ENCODE data around the gene MACIR.
"Not testable (repeated sequence)": the region's sequence is repeated elsewhere in the genome, so short reads cannot be mapped to it uniquely, and the experiment has no call there.

MACIR gene

GRCh38 chr5:103258368-103258956 lies at the start of gene MACIR:
Gene MACIR (plus strand): TSS chr5:103258763. CDS start chr5:103275920, 17,157 bp downstream.
- in situ Hi-C loops (cut with HindIII; ENCODE audit: low sequenced_read_pairs): no loop called here

- in situ Hi-C loops (cut with HindIII; ENCODE audit: low sequenced_read_pairs): no loop called here
Measured at GRCh38 chr5:103209065-103209464, 49.5 kb upstream of the MACIR start.

GRCh38 chr5:103210952-103211351 lies 47.6 kb upstream of the MACIR start:
- in situ Hi-C loops (cut with HindIII; ENCODE audit: low sequenced_read_pairs): no loop called here

GRCh38 chr5:103211576-103212561 lies 46.7 kb upstream of the MACIR start:
- in situ Hi-C loops (cut with HindIII; ENCODE audit: low sequenced_read_pairs): no loop called here

DNA sequence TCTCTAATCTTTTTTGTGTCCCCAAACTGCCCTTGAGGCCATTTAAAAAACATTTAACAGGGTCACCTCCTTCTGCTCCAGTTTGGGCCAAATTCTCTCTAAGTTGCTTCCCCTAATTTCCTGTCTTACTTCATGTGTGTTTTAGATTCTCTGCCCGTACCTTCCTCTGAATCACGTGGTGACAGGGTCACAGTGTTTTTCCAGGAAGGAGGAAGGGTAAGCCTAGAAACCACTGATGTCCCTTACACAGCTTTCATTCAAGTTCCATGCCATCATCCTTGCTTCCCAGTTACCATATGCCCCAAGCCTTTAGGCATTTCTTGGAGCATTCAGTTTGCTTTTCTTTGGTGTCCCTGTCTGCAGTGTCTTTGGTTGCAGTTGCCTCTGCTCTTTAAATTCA lies 42.4 kb upstream of the MACIR start:
- in situ Hi-C loops (cut with HindIII; ENCODE audit: low sequenced_read_pairs): no loop called here

- in situ Hi-C loops (cut with HindIII; ENCODE audit: low sequenced_read_pairs): no loop called here
Measured at GRCh38 chr5:103216697-103217096, 41.9 kb upstream of the MACIR start.

GRCh38 chr5:103217101-103217500 lies 41.5 kb upstream of the MACIR start:
- in situ Hi-C loops (cut with HindIII; ENCODE audit: low sequenced_read_pairs): no loop called here

GRCh38 chr5:103218164-103218563 lies 40.4 kb upstream of the MACIR start:
- in situ Hi-C loops (cut with HindIII; ENCODE audit: low sequenced_read_pairs): no loop called here

GRCh38 chr5:103219074-103219473 lies 39.5 kb upstream of the MACIR start:
- in situ Hi-C loops (cut with HindIII; ENCODE audit: low sequenced_read_pairs): not testable (repeated sequence)

- in situ Hi-C loops (cut with HindIII; ENCODE audit: low sequenced_read_pairs): no loop called here
Measured at GRCh38 chr5:103223031-103223955, 35.3 kb upstream of the MACIR start.

DNA sequence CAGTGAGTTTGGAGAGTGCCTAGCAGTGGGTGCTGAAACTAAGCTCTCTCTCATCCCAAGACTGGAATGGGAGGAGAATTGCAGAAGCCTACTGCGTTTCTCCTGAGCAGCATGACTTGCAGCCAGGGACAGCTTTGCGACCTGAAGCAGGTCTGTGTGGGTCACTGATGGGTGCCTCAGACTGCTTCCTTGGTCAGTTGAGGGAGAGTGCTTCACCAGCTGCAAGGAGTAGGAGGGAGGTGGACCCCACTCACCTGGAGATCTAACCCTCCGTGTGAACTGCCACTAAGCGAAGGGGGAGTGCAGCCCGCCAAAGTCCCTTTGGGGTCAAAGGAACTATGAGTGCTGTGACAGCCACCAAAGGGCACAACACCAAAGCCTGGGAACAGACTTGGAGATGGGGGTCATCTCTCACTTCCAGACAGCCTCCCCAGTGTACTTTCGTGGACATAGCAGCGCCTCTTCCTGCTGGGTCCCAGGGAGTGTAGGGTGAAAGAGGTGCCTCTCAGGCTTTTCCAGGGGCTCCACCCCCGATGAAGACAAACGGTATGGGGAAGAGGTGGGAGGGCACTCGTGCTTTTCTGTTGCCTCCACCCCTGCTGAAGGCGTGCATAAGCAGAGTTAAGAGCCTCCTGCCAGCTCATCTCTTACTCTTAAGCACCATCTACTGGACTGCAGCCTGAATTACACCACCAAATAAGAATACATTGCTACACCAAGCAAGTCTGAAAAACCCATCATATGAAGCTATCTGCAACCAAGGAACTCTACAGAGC lies 34.3 kb upstream of the MACIR start:
- in situ Hi-C loops (cut with HindIII; ENCODE audit: low sequenced_read_pairs): no loop called here

- in situ Hi-C loops (cut with HindIII; ENCODE audit: low sequenced_read_pairs): no loop called here
Measured at GRCh38 chr5:103224894-103225246, 33.7 kb upstream of the MACIR start.

DNA sequence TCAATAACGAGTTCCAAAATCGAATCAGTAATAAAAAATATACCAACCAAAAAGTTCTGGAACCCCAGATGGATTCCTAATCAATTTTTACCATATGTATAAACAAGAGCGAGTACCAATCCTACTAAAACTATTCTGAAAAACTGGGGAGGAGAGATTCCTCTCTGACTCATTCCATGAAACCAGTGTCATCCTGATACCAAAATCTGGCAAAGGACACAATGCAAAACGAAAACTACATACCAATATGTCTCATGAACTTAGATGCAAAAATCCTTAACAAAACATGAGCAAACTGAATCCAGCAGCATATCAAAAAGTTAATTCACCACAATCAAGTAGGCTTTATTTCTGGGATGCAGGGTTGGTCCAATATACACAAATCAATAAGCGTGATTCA lies 30.5 kb upstream of the MACIR start:
- in situ Hi-C loops (cut with HindIII; ENCODE audit: low sequenced_read_pairs): no loop called here

DNA sequence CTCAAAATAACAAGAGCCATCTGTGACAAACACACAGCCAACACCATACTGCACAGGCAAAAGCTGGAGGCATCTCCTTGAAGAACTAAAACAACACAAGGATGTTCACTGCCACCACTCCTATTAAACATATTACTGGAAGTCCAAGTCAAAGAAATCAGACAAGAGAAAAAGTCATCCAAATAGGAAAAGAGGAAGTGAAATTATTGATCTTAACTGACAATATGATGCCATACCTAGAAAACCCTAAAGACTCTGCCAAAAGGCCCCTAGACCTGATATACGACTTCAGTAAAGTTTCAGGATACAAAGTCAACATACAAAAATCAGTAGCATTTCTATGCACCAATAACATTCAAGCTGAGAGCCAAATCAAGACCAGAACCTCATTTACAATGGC lies 30.0 kb upstream of the MACIR start:
- in situ Hi-C loops (cut with HindIII; ENCODE audit: low sequenced_read_pairs): no loop called here

DNA sequence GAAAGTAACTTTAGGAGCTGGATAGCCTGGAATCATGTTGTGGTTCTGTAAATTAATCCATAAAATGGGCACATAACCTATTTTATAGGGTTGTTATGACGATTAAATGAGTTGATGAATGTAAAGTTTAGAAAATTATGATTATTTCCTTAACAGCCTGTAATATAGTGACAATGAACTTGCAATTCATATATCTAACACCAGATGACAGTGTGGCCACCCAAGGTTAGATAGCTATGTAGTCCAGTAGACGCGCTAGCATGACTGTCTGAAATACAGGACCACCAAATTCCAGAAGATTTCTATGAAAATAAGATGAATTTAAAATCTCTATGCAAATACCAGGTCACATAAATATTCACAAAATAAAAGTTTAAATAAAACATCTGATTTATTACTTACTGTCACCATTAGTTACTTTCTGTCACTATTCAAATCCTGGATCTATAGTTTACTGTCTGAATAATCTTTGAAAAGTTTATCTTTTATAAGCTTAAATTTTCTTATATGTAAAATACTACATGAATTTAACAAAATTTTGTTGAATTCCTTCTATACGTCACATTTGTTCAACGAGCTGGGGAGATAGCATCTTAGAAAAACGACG lies 26.1 kb upstream of the MACIR start:
- in situ Hi-C loops (cut with HindIII; ENCODE audit: low sequenced_read_pairs): no loop called here

DNA sequence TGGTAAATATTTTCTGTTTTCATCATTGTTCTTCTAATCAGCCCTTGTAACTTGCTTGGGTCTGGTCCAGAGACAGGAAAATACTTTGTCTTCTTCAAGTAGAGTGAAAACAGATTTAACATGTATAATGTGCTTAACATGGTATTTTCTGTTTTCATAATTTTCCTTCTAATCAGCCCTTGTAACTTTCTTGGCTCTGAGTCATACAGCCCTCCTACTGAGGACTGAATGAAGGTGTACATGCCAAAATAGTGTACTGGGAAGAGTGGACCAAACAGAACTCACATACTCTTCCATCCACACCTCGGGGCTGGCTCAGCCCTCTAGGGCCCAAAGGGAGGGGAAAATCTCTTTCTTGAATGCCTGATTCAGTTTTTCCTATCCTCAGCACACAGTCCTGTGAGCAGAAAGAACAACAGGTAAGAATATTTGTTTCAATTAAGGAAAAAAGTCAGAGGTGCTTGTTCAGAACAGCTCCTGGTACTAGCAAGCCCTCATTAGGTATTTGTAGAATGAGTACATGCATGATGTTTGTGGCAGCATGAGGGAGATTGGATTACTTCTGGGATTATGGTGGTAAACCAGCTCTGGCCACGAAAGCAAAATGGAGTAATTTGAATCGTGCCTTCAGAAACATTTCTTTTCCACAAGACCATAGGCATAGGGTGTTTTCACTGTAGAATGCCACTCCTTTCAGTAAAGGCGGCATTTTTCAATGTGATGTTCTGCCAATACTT lies 24.2 kb upstream of the MACIR start:
- in situ Hi-C loops (cut with HindIII; ENCODE audit: low sequenced_read_pairs): no loop called here

DNA sequence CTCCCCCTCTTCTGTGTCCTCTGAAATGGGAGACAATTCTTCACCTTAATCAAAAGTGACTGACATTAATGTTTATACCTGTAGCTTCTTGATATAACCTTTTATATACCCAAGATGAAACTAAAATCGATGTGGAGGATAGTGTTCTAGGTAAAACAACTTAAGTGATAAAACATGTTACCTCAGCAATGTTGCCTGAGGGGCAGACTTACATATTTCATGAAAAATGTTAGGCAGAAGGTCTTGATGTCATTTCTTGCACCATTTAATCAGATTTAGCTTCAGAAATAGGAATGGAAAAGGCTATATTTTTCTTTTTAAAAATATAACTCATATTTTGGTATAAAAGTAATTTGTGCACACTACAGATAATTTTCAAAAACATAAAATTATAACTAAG lies 22.7 kb upstream of the MACIR start:
- in situ Hi-C loops (cut with HindIII; ENCODE audit: low sequenced_read_pairs): no loop called here

DNA sequence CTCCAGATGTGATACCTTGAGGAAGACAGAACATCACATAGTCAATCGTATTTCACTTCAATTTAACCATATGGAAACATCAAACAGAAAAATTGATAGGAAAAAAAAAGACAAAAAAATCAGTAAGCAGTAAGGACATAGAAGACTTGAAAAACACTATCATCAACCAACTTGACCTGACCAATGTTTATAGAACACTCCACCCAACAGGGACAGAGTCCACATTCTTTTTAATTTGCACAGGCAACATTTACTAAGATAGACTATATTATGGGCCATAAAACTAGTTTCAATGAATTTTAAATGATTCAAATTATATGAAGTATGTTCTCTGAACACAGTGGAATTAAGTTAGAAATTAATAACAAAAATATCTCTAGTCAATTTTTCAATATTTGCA lies 20.8 kb upstream of the MACIR start:
- in situ Hi-C loops (cut with HindIII; ENCODE audit: low sequenced_read_pairs): no loop called here

DNA sequence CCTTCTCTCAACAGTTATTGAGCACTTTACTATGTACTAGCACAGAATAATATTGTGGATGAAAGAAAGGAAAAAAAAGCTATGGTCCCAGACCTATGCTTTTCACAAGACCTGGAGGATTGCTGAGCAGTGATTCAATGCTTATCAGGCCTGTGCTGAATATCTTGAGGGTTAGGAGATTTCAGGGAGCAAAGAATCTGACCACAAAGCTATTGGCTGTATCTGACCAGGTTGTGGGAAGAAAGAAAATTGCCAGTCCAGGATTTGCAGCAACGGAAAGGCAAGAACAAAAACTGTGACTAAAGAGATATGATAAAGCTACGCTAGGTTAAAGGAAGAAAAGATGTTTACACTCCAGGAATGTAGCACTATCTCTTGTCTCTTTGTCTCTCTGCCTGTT lies 14.9 kb upstream of the MACIR start:
- in situ Hi-C loops (cut with HindIII; ENCODE audit: low sequenced_read_pairs): no loop called here

All from DLD1 (cell line).